DMS114 treated with DMSO at 0.1 percent for 48 hours (cell line): ENCODE data around the gene RB1.
"Not testable (repeated sequence)": the region's sequence is repeated elsewhere in the genome, so short reads cannot be mapped to it uniquely, and the experiment has no call there.

Experiments
- DNase-seq: peaks from one replicate; lab custom pipeline; 2025; ENCODE audit not compliant: unreplicated experiment; lab: John Stamatoyannopoulos, UW

RB1 gene

GRCh38 chr13:48448285-48448958 is 144.9 kb downstream of the RB1 start:
- DNase-seq: no peak

- DNase-seq: no peak
These were observed 145.5 kb downstream of the RB1 start for GRCh38 chr13:48448959-48449614.

- no peak for DNase-seq
These were observed 146.1 kb downstream of the RB1 start for GRCh38 chr13:48449656-48450055.

- not testable (repeated sequence) for DNase-seq
These were observed 147.6 kb downstream of the RB1 start for GRCh38 chr13:48451196-48451595.

GRCh38 chr13:48456546-48456945 is 153.0 kb downstream of the RB1 start:
- no peak for DNase-seq

GRCh38 chr13:48457578-48458242 is 154.2 kb downstream of the RB1 start:
- no peak for DNase-seq

- no peak for DNase-seq
These were observed 171.7 kb downstream of the RB1 start for GRCh38 chr13:48475230-48475629.

GRCh38 chr13:48476215-48476614 is 172.7 kb downstream of the RB1 start:
- no peak for DNase-seq

- no peak for DNase-seq
These were observed 173.1 kb downstream of the RB1 start for GRCh38 chr13:48476686-48477085.

GRCh38 chr13:48477191-48477855 is 173.8 kb downstream of the RB1 start:
- DNase-seq: no peak

GRCh38 chr13:48478391-48478790 is 174.8 kb downstream of the RB1 start:
- no peak for DNase-seq

- no peak for DNase-seq
These were observed 180.0 kb downstream of the RB1 start for GRCh38 chr13:48483575-48483974.

GRCh38 chr13:48485432-48485831 is 181.9 kb downstream of the RB1 start:
- DNase-seq: no peak

- no peak for DNase-seq
These were observed 182.8 kb downstream of the RB1 start for GRCh38 chr13:48486362-48486761.

GRCh38 chr13:48486836-48487235 is 183.3 kb downstream of the RB1 start:
- DNase-seq: no peak

GRCh38 chr13:48487968-48488367 is 184.4 kb downstream of the RB1 start:
- DNase-seq: no peak

- no peak for DNase-seq
These were observed 185.4 kb downstream of the RB1 start for GRCh38 chr13:48488995-48489394.

- no peak for DNase-seq
These were observed 186.1 kb downstream of the RB1 start for GRCh38 chr13:48489666-48490065.

GRCh38 chr13:48490241-48490640 is 186.7 kb downstream of the RB1 start:
- no peak for DNase-seq

GRCh38 chr13:48491423-48492095 is 188.0 kb downstream of the RB1 start:
- no peak for DNase-seq

- DNase-seq: no peak
These were observed 188.5 kb downstream of the RB1 start for GRCh38 chr13:48492096-48492440.
